Measurements from ENCODE around the gene TBCE. TPM values are rescaled to one million over a fixed set of nuclear protein-coding genes. Genes with fewer than 3 reads are reported as not detected.
"Not testable (repeated sequence)": the region's sequence is repeated elsewhere in the genome, so short reads cannot be mapped to it uniquely, and the experiment has no call there.

TBCE gene
- polyA plus RNA-seq, 3 donors from 2014 or later: 6.0 to 21.1 (median 16.5) TPM

DNA sequence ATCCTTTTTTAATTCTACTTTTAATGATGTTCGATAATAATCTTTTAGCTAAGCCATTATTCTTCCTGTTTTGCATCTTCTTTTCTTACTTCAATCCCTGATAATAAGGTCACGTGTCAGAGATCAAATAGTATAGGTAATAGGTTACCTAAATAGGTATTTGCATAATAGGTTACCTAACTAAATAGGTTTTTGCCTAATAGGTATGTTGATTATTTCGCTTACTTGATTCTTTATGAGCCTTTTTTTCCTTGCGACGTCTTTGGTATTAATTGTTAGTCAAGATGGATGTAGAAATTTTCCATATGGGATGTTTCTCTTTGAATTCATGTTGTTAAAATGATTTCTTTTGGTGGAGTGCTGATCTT, 36.3 kb upstream of the TBCE start:
- no peak for DNase-seq
- H3K27me3 Mint-ChIP-seq (ENCODE audit: low read depth in 3 of 3): peaks cover 7 to 10% (median 9%) of the 10 kb centered on the region in 3 donors
- peaks cover 14 to 15% of the 10 kb centered on the region in 2 donors for H3K4me1 Mint-ChIP-seq
- H3K27ac Mint-ChIP-seq: peak overlapping the region in 2 of 6 donors; percentile 74 to 78
- peaks cover 0 to 3% (median 0%) of the 10 kb centered on the region in 3 donors for H3K36me3 Mint-ChIP-seq
- no peaks in the 10 kb centered on the region for H3K9me3 Mint-ChIP-seq
- peak overlapping the region in 3 of 5 donors; percentile 29 to 52 (median 44) for H3K4me3 Mint-ChIP-seq

DNA sequence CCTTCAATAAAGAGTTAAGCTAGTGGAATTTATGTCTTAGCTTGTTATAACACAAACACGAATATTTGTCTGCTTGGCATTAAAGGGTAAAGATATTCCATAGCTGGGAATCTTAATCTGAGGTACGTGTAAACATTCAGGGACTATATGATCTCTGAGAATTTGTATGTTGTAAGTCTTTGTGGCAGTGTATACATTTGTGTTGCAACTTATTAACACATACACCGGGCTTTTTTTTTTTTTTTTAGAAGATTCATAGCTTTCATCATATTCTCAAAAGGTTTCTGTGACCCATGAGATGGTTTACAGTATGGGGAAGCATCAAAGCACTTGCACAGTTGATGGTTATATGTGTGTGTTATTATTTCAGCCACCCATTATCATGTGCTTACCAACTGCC, 35.8 kb upstream of the TBCE start:
- Mint-ChIP-seq H3K27ac (peak overlapping the region in 3 of 6 donors; percentile 26 to 78 (median 46)), H3K36me3 (peaks cover 0 to 3% (median 0%) of the 10 kb centered on the region in 3 donors), H3K4me3 (peak overlapping the region in 3 of 5 donors; percentile 29 to 52 (median 44)), H3K27me3 (ENCODE audit: low read depth in 3 of 3) (peaks cover 6 to 10% (median 7%) of the 10 kb centered on the region in 3 donors), H3K4me1 (peaks cover 9 to 11% of the 10 kb centered on the region in 2 donors), H3K9me3 (no peaks in the 10 kb centered on the region)
- no peak for DNase-seq

DNA sequence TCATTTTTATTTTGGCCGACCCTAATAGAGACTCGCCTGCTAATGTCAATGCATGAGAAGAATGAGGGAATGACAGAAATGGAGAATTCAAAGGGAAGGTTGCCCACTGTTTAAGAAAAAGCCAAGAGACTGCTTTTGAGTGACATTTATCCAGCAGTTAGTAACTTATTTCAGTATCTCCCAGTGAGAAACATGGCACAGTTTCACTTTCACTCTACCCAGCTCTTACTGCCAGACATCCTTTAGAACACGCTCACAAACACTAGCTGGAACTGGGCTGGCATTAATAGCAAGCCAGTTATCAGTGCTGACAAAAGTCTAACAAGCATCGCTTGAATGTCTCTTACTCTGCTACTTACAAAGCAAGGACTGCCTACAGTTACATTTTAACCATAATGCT, 30.3 kb upstream of the TBCE start:
- H3K36me3 Mint-ChIP-seq: peaks cover 0 to 9% (median 3%) of the 10 kb centered on the region in 3 donors
- peak overlapping the region; percentile 81 to 93 (median 90) for H3K27ac Mint-ChIP-seq
- no peaks in the 10 kb centered on the region for H3K27me3 Mint-ChIP-seq (ENCODE audit: low read depth in 3 of 3)
- H3K4me3 Mint-ChIP-seq: peak overlapping the region; percentile 63 to 77 (median 70)
- no peaks in the 10 kb centered on the region for H3K9me3 Mint-ChIP-seq
- DNase-seq: peak; percentile 41 to 50 (median 42)
- peaks cover 11 to 17% of the 10 kb centered on the region in 2 donors for H3K4me1 Mint-ChIP-seq

DNA sequence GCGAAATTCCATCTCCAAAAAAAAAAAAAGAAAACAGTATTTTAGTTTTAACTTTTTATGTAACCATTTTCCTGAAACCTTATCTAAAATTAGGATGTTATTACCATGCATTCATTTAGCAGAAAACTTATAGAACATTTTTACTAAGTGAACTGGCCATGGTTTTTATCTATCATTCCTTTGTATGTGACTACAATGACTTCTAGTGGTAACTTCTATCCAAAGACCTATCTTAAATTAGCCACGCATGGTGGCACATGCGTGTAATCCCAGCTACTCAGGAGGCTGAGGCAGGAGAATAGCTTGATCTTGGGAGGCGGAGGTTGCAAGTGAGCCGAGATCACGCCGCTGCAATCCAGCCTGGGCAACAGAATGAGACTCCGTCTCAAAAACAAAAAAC, 27.5 kb upstream of the TBCE start:
- no peak for DNase-seq
- Mint-ChIP-seq H3K36me3 (peaks cover 3 to 14% (median 4%) of the 10 kb centered on the region in 3 donors), H3K27me3 (ENCODE audit: low read depth in 3 of 3) (no peaks in the 10 kb centered on the region), H3K9me3 (no peaks in the 10 kb centered on the region), H3K4me3 (no peak overlapping the region), H3K4me1 (peaks cover 8 to 13% of the 10 kb centered on the region in 2 donors), H3K27ac (peak overlapping the region in 4 of 6 donors; percentile 23 to 64 (median 50))

DNA sequence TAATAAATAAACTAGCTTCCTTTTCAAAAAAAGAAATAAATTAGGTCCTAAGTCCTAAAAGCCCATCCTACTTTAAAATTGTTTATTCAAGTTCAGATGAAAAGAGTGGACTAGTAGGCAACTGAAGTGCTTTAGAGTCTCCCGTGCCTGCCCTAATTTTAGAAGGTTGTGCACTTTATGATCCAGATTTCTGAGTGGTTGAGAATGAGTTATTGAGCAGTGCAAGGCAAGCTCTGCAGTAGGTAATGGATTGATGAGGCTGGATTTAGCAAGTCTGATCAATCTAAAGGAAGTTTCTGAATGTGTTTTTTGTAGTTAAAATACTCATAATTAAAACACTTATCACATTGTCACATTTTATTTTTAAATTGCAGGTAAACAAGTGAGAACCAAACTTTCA, 25.9 kb upstream of the TBCE start:
- Mint-ChIP-seq H3K9me3 (no peaks in the 10 kb centered on the region), H3K4me1 (peaks cover 8 to 13% of the 10 kb centered on the region in 2 donors), H3K36me3 (peaks cover 13 to 25% (median 13%) of the 10 kb centered on the region in 3 donors), H3K27me3 (ENCODE audit: low read depth in 3 of 3) (peaks cover 0 to 3% (median 0%) of the 10 kb centered on the region in 3 donors), H3K27ac (no peak overlapping the region), H3K4me3 (no peak overlapping the region)
- DNase-seq: no peak

DNA sequence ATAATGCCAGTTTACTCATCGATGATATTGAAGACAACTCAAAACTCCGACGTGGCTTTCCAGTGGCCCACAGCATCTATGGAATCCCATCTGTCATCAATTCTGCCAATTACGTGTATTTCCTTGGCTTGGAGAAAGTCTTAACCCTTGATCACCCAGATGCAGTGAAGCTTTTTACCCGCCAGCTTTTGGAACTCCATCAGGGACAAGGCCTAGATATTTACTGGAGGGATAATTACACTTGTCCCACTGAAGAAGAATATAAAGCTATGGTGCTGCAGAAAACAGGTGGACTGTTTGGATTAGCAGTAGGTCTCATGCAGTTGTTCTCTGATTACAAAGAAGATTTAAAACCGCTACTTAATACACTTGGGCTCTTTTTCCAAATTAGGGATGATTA, 25.2 kb upstream of the TBCE start:
- DNase-seq: no peak
- no peaks in the 10 kb centered on the region for H3K9me3 Mint-ChIP-seq
- no peak overlapping the region for H3K4me3 Mint-ChIP-seq
- H3K36me3 Mint-ChIP-seq: peaks cover 13 to 21% (median 13%) of the 10 kb centered on the region in 3 donors
- H3K4me1 Mint-ChIP-seq: peaks cover 3 to 6% of the 10 kb centered on the region in 2 donors
- H3K27me3 Mint-ChIP-seq (ENCODE audit: low read depth in 3 of 3): peaks cover 0 to 3% (median 0%) of the 10 kb centered on the region in 3 donors
- H3K27ac Mint-ChIP-seq: no peak overlapping the region

DNA sequence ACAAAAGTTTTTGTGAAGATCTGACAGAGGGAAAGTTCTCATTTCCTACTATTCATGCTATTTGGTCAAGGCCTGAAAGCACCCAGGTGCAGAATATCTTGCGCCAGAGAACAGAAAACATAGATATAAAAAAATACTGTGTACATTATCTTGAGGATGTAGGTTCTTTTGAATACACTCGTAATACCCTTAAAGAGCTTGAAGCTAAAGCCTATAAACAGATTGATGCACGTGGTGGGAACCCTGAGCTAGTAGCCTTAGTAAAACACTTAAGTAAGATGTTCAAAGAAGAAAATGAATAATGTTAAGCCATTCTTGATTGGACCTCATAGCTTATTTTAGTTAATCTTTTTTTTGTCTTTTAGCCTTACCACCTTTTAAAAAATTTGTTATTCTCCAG, 24.8 kb upstream of the TBCE start:
- Mint-ChIP-seq H3K27me3 (ENCODE audit: low read depth in 3 of 3) (peaks cover 0 to 3% (median 0%) of the 10 kb centered on the region in 3 donors), H3K4me1 (peaks cover 0 to 1% of the 10 kb centered on the region in 2 donors), H3K4me3 (no peak overlapping the region), H3K9me3 (no peaks in the 10 kb centered on the region), H3K27ac (peak overlapping the region in 1 of 6 donors; percentile 28), H3K36me3 (peaks cover 13 to 21% (median 13%) of the 10 kb centered on the region in 3 donors)
- DNase-seq: no peak

DNA sequence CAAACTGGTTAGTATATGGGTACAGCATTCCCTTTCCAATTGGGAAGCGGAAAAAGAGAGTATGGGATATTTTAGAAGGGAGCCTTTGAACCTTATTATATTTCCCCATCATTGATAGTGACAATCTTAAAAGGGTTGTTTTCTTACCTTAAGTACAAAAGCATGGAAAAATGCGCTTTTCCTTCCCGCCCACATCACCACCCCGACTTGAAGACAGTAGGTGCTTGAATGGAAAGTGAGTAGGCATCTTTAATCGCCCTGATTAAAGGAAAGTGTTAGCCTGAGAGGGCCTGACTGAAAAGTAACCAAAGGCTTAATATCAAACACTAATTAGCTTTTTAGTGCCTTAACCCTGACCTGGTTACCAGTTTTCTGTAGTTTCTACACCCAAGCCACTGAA, 23.5 kb upstream of the TBCE start:
- H3K27ac Mint-ChIP-seq: peak overlapping the region in 1 of 6 donors; percentile 20
- H3K4me3 Mint-ChIP-seq: no peak overlapping the region
- no peaks in the 10 kb centered on the region for H3K4me1 Mint-ChIP-seq
- DNase-seq: no peak
- peaks cover 13 to 21% (median 13%) of the 10 kb centered on the region in 3 donors for H3K36me3 Mint-ChIP-seq
- H3K27me3 Mint-ChIP-seq (ENCODE audit: low read depth in 3 of 3): peaks cover 0 to 3% (median 0%) of the 10 kb centered on the region in 3 donors
- no peaks in the 10 kb centered on the region for H3K9me3 Mint-ChIP-seq

DNA sequence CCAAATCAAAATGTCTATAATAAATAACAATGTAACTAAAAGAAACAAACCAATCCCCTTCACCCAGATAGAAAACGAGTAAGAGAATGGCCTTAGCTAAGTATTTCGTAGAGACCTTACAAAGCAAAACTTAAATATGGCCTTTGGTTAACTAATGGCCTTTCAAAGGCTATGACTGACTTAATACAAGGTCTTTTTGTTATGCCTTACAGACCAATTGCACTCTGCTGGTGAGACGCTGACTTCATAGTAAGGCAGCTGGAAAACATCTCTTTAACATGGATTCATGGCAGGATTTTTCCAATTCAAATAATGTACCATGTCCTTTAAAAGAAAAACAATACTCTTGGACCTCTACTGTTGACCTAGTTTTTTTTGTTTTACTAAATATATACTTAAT, 15.8 kb upstream of the TBCE start:
- Mint-ChIP-seq H3K4me3 (no peak overlapping the region), H3K9me3 (no peaks in the 10 kb centered on the region), H3K27me3 (ENCODE audit: low read depth in 3 of 3) (peaks cover 0 to 2% (median 0%) of the 10 kb centered on the region in 3 donors), H3K36me3 (no peaks in the 10 kb centered on the region), H3K4me1 (no peaks in the 10 kb centered on the region), H3K27ac (no peak overlapping the region)
- DNase-seq: no peak

DNA sequence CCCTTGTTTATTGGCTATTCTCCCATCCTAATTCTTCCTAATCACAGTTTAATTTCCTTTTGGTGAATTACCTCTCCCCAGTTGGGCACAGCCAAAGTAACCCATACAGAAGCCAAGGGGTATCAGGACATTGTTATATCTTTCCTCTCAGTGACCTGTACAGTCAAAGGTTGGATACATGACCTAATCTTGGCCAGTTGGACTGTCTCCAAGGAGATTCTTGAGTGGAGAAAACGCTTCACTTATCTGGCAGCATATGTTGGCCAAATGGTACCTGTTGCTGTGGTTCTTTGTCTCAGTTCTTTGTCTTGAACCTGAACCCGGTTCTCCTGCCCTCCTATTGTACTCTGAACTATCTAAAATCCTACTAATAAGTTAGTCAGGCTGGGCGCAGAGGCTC, 15.3 kb upstream of the TBCE start:
- no peak overlapping the region for H3K4me3 Mint-ChIP-seq
- no peaks in the 10 kb centered on the region for H3K4me1 Mint-ChIP-seq
- peaks cover 0 to 2% (median 0%) of the 10 kb centered on the region in 3 donors for H3K27me3 Mint-ChIP-seq (ENCODE audit: low read depth in 3 of 3)
- DNase-seq: no peak
- H3K36me3 Mint-ChIP-seq: no peaks in the 10 kb centered on the region
- no peaks in the 10 kb centered on the region for H3K9me3 Mint-ChIP-seq
- no peak overlapping the region for H3K27ac Mint-ChIP-seq

DNA sequence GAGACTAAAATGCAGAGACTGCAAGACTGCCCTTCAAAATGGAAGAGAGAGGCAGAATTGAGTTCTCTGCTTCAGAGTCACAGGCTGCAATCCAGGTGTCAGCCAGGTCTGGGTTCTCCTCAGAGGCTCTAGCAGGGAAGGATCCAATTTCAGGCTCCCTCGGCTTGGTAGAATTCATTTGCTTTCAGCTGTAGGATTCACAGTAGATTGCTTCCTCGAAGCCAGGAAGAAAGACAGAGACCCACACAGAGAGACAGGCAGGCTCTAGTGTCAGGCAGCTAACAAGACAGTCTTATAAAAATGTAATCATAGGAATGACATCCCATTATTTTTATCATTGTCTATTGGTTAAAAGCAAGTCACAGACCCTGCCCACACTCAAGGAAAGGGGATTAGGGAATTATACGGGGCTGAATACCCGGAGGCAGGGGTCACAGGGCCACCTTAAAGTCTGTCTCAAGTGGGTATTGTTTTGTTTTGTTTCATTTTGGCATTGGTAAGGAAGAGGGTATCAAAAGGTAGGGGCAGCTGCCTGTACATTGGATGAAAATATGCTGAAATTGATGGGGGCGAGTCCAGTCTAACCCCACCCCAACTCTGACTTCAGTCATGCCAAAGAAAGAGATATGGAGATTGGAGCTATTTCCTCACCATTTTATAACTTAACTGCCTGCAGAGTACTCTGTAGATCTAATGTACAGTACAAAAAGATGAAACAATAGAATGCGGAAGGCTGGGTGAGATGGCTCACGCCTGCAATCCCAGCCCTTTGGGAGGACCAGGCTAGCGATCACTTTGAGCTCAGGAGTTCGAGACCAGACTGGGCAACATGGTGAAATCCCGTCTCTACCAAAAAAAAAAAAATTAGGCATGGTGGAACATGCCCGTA, 9.5 kb upstream of the TBCE start:
- H3K4me3 Mint-ChIP-seq: no peak overlapping the region
- no peak overlapping the region for H3K27ac Mint-ChIP-seq

DNA sequence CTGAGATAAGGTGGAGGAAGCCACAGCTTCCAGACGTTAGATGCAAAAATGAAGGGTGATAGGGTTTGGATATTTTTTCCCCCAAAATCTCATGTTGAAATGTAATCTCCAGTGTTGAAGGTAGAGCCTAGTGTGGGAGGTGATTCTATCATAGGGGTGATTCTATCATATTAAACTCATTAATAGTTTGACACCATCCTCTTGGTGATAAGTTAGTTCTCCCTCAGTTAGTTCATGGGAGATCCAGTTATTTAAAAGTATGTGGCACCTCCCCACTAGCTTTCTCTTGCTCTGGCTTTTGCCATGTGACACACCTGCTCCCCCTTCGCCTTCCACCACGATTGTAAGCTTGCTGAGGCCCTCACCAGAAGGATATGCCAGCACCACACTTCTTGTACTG, 8.3 kb upstream of the TBCE start:
- H3K36me3 Mint-ChIP-seq: no peaks in the 10 kb centered on the region

More for the DNA sequence above, 9.5 kb upstream of the TBCE start:
- Mint-ChIP-seq H3K4me1 (no peaks in the 10 kb centered on the region), H3K9me3 (no peaks in the 10 kb centered on the region), H3K36me3 (no peaks in the 10 kb centered on the region), H3K27me3 (ENCODE audit: low read depth in 3 of 3) (peaks cover 0 to 5% (median 1%) of the 10 kb centered on the region in 3 donors)
- no peak for DNase-seq

DNA sequence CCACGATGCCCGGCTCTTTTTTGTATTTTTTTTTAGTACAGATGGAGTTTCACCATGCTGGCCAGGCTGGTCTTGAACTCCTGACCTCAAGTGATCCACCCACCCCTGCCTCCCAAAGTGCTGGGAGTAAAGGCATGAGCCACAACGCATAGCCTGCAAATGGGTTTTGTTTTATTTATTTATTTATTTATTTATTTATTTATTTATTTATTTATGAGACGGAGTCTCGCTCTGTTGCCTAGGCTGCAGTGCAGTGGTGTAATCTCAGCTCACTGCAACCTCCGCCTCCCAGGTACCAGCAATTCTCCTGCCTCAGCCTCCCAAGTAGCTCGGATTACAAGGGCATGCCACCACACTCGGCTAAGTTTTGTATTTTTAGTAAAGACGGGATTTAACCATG, 3.0 kb upstream of the TBCE start:
- not testable (repeated sequence) for H3K36me3 Mint-ChIP-seq; H3K9me3 Mint-ChIP-seq; DNase-seq; H3K4me3 Mint-ChIP-seq; H3K27ac Mint-ChIP-seq; H3K27me3 Mint-ChIP-seq (ENCODE audit: low read depth in 3 of 3)
- peaks cover 28 to 32% of the 10 kb centered on the region in 2 donors for H3K4me1 Mint-ChIP-seq

More for the DNA sequence above, 8.3 kb upstream of the TBCE start:
- no peak for DNase-seq
- Mint-ChIP-seq H3K27ac (no peak overlapping the region), H3K4me1 (no peaks in the 10 kb centered on the region), H3K9me3 (no peaks in the 10 kb centered on the region), H3K27me3 (ENCODE audit: low read depth in 3 of 3) (peaks cover 0 to 5% (median 1%) of the 10 kb centered on the region in 3 donors), H3K4me3 (no peak overlapping the region)

DNA sequence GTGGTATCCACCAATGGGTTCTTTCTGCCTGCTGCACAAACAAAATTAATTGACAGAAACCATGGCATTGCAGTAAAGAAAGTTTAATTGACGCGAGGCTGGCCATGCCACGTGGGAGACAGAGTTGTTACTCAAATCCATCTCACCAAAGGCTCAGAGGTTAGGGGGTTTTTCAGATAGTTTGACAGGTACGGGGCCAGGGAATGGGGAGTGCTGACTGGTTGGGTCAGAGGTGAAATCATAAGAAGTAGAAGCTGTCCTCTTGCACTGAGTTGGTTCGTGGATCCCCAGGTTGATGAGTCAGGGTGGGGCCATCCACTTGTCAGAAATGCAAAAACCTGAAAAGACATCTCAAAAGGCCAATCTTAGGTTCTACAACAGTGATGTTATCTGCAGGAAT, 941 bp upstream of the TBCE start:
- H3K27me3 Mint-ChIP-seq (ENCODE audit: low read depth in 3 of 3): peaks cover 0 to 2% (median 0%) of the 10 kb centered on the region in 3 donors
- no peak for DNase-seq
- H3K36me3 Mint-ChIP-seq: no peaks in the 10 kb centered on the region
- H3K9me3 Mint-ChIP-seq: no peaks in the 10 kb centered on the region
- H3K4me1 Mint-ChIP-seq: peaks cover 31 to 39% of the 10 kb centered on the region in 2 donors
- H3K27ac Mint-ChIP-seq: peak overlapping the region in 5 of 6 donors; percentile 29 to 93 (median 87)
- H3K4me3 Mint-ChIP-seq: peak overlapping the region; percentile 93 to 99 (median 98)

Data from immature natural killer cell (primary cell).